AG04449 (cell line): Measurements from ENCODE around the gene SEPTIN10.

ENCODE experiments used
- CTCF ChIA-PET: fragments of 350-600 bp; formaldehyde crosslinking; extraction: SDS; loops from one replicate; lab custom pipeline; 2021; ENCODE audit warnings: antibody characterized with exemption; lab: Yijun Ruan, JAX
- POLR2A ChIA-PET: fragments of 400-600, 350-600 bp; formaldehyde crosslinking; extraction: SDS; loops from one replicate; lab custom pipeline; 2020; ENCODE audit warnings: antibody characterized with exemption, inconsistent platforms; lab: Yijun Ruan, JAX
- DNase-seq: peaks from one replicate; pipeline ENCODE4 v3.0.0-alpha.2; 2010; ENCODE audit warnings: low read depth, low spot score
- H3K4me3 ChIP-seq: 2 replicates; pipeline ENCODE4 v1.5.1; 2011; ENCODE audit warnings: low read depth, mild to moderate bottlenecking, control low read depth, low read length
- TF ChIP-seq, protein P1 (sequence below): IDR thresholded peaks from one replicate; pipeline ENCODE4 v1.5.1; 2011; ENCODE audit warnings: mild to moderate bottlenecking, moderate library complexity, low read length, control low read depth, inconsistent platforms; ENCODE audit not compliant: insufficient read depth; ENCODE audit errors: missing control alignments

Gene SEPTIN10

DNA sequence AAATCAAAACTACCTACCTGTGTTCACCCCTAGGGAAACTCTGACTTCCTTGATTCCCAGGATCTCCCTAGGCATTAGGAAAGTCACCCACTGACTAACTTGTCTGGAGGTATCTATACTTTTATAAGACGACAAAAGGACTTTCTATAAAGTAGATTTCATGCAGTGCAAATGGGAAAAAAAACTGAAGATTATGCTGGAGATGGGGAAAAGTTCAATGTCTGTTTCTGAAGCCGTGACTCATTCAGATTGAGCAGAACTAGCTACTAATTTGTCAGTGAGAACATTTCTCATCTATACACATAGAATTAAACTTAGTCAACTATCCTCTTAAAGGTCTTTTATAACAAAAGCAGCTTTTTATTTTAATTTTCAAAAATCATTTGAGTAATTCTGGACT, 6.0 kb downstream of the SEPTIN10 start:
- TF ChIP-seq, protein P1, sequence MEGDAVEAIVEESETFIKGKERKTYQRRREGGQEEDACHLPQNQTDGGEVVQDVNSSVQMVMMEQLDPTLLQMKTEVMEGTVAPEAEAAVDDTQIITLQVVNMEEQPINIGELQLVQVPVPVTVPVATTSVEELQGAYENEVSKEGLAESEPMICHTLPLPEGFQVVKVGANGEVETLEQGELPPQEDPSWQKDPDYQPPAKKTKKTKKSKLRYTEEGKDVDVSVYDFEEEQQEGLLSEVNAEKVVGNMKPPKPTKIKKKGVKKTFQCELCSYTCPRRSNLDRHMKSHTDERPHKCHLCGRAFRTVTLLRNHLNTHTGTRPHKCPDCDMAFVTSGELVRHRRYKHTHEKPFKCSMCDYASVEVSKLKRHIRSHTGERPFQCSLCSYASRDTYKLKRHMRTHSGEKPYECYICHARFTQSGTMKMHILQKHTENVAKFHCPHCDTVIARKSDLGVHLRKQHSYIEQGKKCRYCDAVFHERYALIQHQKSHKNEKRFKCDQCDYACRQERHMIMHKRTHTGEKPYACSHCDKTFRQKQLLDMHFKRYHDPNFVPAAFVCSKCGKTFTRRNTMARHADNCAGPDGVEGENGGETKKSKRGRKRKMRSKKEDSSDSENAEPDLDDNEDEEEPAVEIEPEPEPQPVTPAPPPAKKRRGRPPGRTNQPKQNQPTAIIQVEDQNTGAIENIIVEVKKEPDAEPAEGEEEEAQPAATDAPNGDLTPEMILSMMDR, result no peak
- H3K4me3 ChIP-seq, result no peak overlapping the region
- ChIA-PET CTCF (interaction anchor here (0.5 to 1.9 kb wide), 4 partner anchors 33 to 64 kb away, joined by 3 to 11 read pairs (median 6); no protein-coding TSS in a partner anchor), POLR2A (no interaction called here)
- DNase-seq, result no peak

DNA sequence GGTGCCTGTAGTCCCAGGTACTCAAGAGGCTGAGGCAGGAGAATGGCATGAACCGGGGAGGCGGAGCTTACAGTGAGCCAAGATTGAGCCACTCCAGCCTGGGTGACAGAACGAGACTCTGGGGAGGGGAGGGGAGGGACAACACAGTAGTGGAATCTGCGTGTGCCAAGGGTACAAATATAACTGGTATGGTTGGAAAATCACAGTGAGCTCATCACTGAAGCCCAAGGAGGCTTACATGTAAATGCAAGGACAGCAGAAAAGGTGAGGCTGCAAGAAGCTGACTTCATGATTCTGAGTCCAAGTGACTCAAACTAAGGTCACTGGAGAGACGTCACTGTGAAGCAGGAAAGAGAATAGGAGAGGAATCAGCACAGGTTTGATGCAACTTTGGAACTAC, 9.2 kb downstream of the SEPTIN10 start:
- ChIA-PET CTCF (interaction anchor here (1.8 kb wide), 1 partner anchor 131 kb away, joined by 5 read pairs; no protein-coding TSS in a partner anchor), POLR2A (no interaction called here)
- TF ChIP-seq, protein P1, result no peak
- DNase-seq, result no peak
- H3K4me3 ChIP-seq, result no peak overlapping the region

DNA sequence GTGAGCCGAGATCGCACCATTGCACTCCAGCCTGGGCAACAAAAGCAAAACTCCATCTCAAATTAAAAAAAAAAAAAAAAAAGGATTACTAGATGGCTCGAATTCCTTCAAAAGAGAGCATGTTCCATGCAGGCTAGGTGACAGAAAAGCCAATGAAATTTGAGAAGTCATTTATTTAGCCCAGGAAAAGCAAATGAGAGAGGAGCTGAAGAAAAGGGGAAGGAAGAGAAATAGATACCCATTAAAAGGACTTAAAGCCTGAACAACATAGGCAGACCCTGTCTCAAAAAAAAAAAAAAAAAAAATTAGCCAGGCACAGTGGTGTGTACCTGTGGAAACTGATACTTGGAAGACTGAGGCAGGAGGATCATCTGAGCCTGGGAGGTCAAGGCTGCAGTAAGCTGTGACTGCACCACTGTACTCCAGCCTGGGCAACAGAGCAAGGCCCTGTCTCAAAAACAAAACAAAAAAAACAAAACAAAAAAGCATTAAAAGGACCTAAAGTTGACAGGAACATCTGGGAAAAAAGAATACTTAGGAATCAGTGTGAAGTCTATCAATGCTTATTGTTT, 11.1 kb downstream of the SEPTIN10 start:
- ChIA-PET POLR2A (interaction anchor here (0.7 kb wide), 1 partner anchor 1240 kb away, joined by 3 read pairs; no protein-coding TSS in a partner anchor), CTCF (no interaction called here)
- TF ChIP-seq, protein P1, result no peak
- H3K4me3 ChIP-seq, result no peak overlapping the region
- no peak for DNase-seq

DNA sequence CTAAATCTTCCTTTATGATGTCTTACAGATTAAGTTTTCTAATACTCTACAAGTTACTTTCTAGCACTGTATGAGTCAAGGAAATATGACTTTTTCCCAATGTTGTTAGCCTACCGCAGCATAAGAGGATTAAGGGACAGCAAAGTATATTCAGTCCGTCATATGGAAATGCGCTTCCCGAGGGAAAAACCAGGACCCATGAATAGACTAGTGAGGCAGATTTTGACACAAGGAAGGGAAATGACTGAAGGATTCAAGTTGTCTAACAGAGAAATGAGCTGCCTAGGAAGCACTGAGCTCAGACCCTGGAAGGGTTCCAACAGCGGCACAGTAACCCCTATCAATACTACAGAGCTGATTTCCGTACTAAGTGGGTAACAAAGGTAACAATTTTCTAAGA, 12.0 kb downstream of the SEPTIN10 start:
- ChIA-PET POLR2A (no interaction called here), CTCF (interaction anchor here (2.9 kb wide), 1 partner anchor 56 kb away, joined by 10 read pairs; no protein-coding TSS in a partner anchor)
- H3K4me3 ChIP-seq, result no peak overlapping the region
- TF ChIP-seq, protein P1, result no peak
- no peak for DNase-seq

DNA sequence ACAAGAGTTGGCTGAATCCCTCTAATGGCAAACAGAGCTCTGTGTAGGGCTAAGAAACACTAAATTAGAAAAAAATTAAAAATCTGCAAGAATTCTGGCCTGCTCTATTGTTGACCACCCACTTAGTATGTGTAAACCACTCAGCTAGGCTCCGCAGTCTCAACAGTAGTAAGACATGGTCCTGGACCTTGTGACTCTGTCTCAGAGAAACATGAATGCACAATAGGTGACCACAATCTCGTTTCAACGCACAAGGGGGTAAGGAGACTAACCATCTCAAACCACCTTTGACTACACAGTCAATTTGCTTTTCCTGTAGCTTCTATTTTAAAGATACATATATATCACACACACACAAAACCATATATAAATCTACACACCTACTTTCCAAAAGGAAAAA, 16.5 kb downstream of the SEPTIN10 start:
- DNase-seq, result no peak
- POLR2A ChIA-PET, result no interaction called here
- H3K4me3 ChIP-seq, result no peak overlapping the region
- TF ChIP-seq, protein P1, result no peak
- CTCF ChIA-PET, result interaction anchor here (1.1 to 1.2 kb wide), 3 partner anchors 8 to 51 kb away, joined by 3 to 5 read pairs (median 3); no protein-coding TSS in a partner anchor

DNA sequence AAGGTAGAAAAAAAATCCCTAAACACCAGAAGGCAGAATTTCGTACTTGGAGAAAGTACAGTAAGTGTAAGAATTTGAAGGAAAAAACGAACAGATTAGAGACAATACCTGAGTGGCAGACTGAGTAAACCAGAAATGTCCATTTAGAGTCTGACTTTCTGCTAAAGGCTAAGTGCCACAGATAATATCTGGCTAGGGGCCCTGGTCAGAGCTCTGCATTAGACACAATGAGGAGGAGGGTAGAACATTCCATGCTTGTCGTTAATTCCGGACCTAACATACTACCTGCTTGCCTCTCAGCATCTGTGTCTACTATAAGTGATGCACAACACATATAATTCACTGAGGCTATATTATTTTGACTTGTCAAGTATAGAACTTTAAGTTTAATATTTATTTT, 18.1 kb downstream of the SEPTIN10 start:
- POLR2A ChIA-PET, result no interaction called here
- CTCF ChIA-PET, result interaction anchor here (1.3 kb wide), 1 partner anchor 9 kb away, joined by 3 read pairs; no protein-coding TSS in a partner anchor
- TF ChIP-seq, protein P1, result no peak
- no peak for DNase-seq
- no peak overlapping the region for H3K4me3 ChIP-seq
